HFF-Myc (cell line): Measurements from ENCODE around the gene TYSND1.

Experiments
- DNase-seq: peaks from one replicate; pipeline ENCODE4 v3.0.0-alpha.2; 2011; ENCODE audit warnings: low read depth; ENCODE audit errors: extremely low read depth
- H3K4me3 ChIP-seq: replicated peaks from 2 replicates; pipeline ENCODE4 v1.5.1; 2011; ENCODE audit warnings: low read depth, mild to moderate bottlenecking, control low read depth, low read length
- TF ChIP-seq, protein P1 (sequence below): IDR thresholded peaks from 2 replicates; pipeline ENCODE4 v1.5.1; 2012; ENCODE audit warnings: mild to moderate bottlenecking, low read depth, low read length, control low read depth; ENCODE audit errors: missing control alignments

The TYSND1 gene

GRCh38 chr10:70098271-70098670 lies 48.2 kb downstream of the TYSND1 start:
- TF ChIP-seq, protein P1, sequence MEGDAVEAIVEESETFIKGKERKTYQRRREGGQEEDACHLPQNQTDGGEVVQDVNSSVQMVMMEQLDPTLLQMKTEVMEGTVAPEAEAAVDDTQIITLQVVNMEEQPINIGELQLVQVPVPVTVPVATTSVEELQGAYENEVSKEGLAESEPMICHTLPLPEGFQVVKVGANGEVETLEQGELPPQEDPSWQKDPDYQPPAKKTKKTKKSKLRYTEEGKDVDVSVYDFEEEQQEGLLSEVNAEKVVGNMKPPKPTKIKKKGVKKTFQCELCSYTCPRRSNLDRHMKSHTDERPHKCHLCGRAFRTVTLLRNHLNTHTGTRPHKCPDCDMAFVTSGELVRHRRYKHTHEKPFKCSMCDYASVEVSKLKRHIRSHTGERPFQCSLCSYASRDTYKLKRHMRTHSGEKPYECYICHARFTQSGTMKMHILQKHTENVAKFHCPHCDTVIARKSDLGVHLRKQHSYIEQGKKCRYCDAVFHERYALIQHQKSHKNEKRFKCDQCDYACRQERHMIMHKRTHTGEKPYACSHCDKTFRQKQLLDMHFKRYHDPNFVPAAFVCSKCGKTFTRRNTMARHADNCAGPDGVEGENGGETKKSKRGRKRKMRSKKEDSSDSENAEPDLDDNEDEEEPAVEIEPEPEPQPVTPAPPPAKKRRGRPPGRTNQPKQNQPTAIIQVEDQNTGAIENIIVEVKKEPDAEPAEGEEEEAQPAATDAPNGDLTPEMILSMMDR, result no peak
- DNase-seq, result no peak
- no peak overlapping the region for H3K4me3 ChIP-seq

DNA sequence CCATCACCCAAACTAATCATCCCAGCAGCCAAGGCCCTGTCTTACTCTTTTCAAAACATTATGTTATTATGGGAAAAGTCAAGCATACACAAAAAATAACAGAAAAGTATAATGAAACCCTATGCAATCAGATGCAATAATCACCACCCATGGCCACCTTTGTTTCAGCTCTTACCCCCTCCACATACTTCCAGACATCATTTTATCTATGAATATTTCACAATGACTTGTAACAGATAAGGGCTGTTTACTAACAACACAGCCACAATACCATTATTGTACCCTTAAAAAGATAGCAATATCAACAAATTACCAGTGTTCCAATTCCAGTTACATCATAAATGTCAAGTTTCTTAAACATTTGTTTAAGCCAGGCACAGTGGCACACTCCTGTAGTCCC lies 49.0 kb downstream of the TYSND1 start:
- H3K4me3 ChIP-seq, result no peak overlapping the region
- DNase-seq, result no peak
- TF ChIP-seq, protein P1, result no peak

GRCh38 chr10:70096705-70097420 lies 49.6 kb downstream of the TYSND1 start:
- TF ChIP-seq, protein P1, result no peak
- DNase-seq, result no peak
- H3K4me3 ChIP-seq, result no peak overlapping the region

- TF ChIP-seq, protein P1, result no peak
- no peak overlapping the region for H3K4me3 ChIP-seq
Measured at GRCh38 chr10:70096016-70096704, 50.3 kb downstream of the TYSND1 start.

GRCh38 chr10:70094250-70094649 lies 52.2 kb downstream of the TYSND1 start:
- no peak overlapping the region for H3K4me3 ChIP-seq
- TF ChIP-seq, protein P1, result no peak
- no peak for DNase-seq

More at GRCh38 chr10:70096016-70096704, 50.3 kb downstream of the TYSND1 start:
- no peak for DNase-seq

GRCh38 chr10:70093335-70093944 lies 53.1 kb downstream of the TYSND1 start:
- no peak for DNase-seq
- TF ChIP-seq, protein P1, result no peak
- no peak overlapping the region for H3K4me3 ChIP-seq
